K562 (cell line): Measurements from ENCODE around the gene ARHGAP9. TPM values are rescaled to one million over a fixed set of nuclear protein-coding genes. Genes with fewer than 3 reads are reported as not detected.

Experiments
- ATF7 ChIP-seq: fragments of 450-650 bp; IDR thresholded peaks from 2 replicates; pipeline ENCODE4 v1.7.1; 2014; ENCODE audit warnings: mild to moderate bottlenecking, moderate library complexity
- BCL6 ChIP-seq: fragments of 250-450 bp; sonication (Bioruptor Pico); IDR thresholded peaks from 2 replicates; pipeline ENCODE4 v1.4.0; 2020
- CC2D1A ChIP-seq: fragments of 450-650 bp; IDR thresholded peaks from 2 replicates; pipeline ENCODE4 v1.6.1; 2017; ENCODE audit warnings: mild to moderate bottlenecking
- CREM ChIP-seq: IDR thresholded peaks from 2 replicates; pipeline ENCODE4 v1.6.1; 2014; ENCODE audit warnings: antibody characterized with exemption, low read depth
- HMG20B ChIP-seq: fragments of 250-450 bp; sonication (Bioruptor Pico); IDR thresholded peaks from 2 replicates; pipeline ENCODE4 v1.5.0; 2021; ENCODE audit warnings: mild to moderate bottlenecking
- L3MBTL2 ChIP-seq: fragments of 450-650 bp; IDR thresholded peaks from 2 replicates; pipeline ENCODE4 v1.6.1; 2016; ENCODE audit warnings: mild to moderate bottlenecking, moderate library complexity
- SRF ChIP-seq, 2 experiments: fragments of 250-450, 450-650 bp in 1 of 2; sonication (Bioruptor Pico) in 1 of 2; sonication (generic) in 1 of 2; formaldehyde crosslinking; IDR thresholded peaks; 2 replicates each; pipeline versions ENCODE4 v1.5.0 to v1.5.1; 2020 to 2022; ENCODE audit warnings: mild to moderate bottlenecking in 1 of 2, missing genetic modification reagents in 1 of 2
- TCF7L2 ChIP-seq: fragments of 150-350 bp; IDR thresholded peaks from 2 replicates; pipeline ENCODE4 v1.6.1; 2016; ENCODE audit warnings: low read depth, mild to moderate bottlenecking, low read length, moderate library complexity
- ZNF239 ChIP-seq: fragments of 250-450 bp; sonication (Bioruptor Pico); IDR thresholded peaks from 2 replicates; pipeline ENCODE4 v1.4.0; 2020; ENCODE audit warnings: mild to moderate bottlenecking
- ZNF263 ChIP-seq: sonication (generic); formaldehyde crosslinking; IDR thresholded peaks from 2 replicates; pipeline ENCODE4 v1.8.0; 2022; ENCODE audit warnings: mild to moderate bottlenecking, missing genetic modification reagents, borderline replicate concordance
- ZNF586 ChIP-seq: fragments of 450-650 bp; formaldehyde crosslinking; conservative IDR thresholded peaks from 2 replicates; pipeline ENCODE4 v1.4.0; 2020; ENCODE audit warnings: mild to moderate bottlenecking, moderate library complexity
- polyA plus RNA-seq, 8 experiments: library from polyadenylated mRNA; depleted of rRNA in 4 of 8; stranded (reverse) in 5 of 8; unstranded in 3 of 8; fragments of >200 nt; fragmentation: Nextera tagmentation in 2 of 8; fragmentation: Illumina TruSeq in 1 of 8; extraction: Ambion mirVana in 2 of 8; extraction: Trizol in 1 of 8; gene quantifications; 2 replicates each; pipeline versions ENCODE4 v1.2.1 to v1.2.3, GENCODE V29; 2011 to 2014; ENCODE audit warnings: inconsistent platforms in 1 of 8, missing spikeins in 1 of 8
- total RNA-seq, 7 experiments: library from RNA; depleted of rRNA in 6 of 7; stranded (reverse); fragments of >200 nt in 6 of 7; fragmentation: Illumina TruSeq in 2 of 7; extraction: Trizol in 2 of 7; gene quantifications; 2 replicates each; pipeline versions ENCODE4 v1.2.1 to v1.2.3, GENCODE V29; 2011 to 2021; ENCODE audit warnings: low replicate concordance in 1 of 7
- TF ChIP-seq, protein P1 (sequence below): fragments of 450-650 bp; IDR thresholded peaks from 2 replicates; pipeline ENCODE4 v1.7.1; 2018; ENCODE audit warnings: mild to moderate bottlenecking, low read depth; ENCODE audit not compliant: partially characterized antibody
- TF ChIP-seq, protein P2 (sequence below): IDR thresholded peaks from 2 replicates; pipeline ENCODE4 v1.6.1; 2011; ENCODE audit warnings: borderline replicate concordance, low read depth, mild to moderate bottlenecking, moderate library complexity, low read length; ENCODE audit not compliant: insufficient read depth, poor library complexity, severe bottlenecking
- TF ChIP-seq, protein P3 (sequence below): fragments of 250-450 bp; sonication (Bioruptor Pico); IDR thresholded peaks from 2 replicates; pipeline ENCODE4 v1.4.0; 2020
- TF ChIP-seq, protein P4 (sequence below): sonication (generic); IDR thresholded peaks from 2 replicates; pipeline ENCODE4 v1.6.1; 2016

The ARHGAP9 gene
- total and polyA plus RNA-seq, 9 of the 15 experiments (the other 6 are each of a cell fraction or from before 2014, with no cell fraction given), result 1.5 to 10.2 (median 5.1) TPM

- TF ChIP-seq, protein P1, sequence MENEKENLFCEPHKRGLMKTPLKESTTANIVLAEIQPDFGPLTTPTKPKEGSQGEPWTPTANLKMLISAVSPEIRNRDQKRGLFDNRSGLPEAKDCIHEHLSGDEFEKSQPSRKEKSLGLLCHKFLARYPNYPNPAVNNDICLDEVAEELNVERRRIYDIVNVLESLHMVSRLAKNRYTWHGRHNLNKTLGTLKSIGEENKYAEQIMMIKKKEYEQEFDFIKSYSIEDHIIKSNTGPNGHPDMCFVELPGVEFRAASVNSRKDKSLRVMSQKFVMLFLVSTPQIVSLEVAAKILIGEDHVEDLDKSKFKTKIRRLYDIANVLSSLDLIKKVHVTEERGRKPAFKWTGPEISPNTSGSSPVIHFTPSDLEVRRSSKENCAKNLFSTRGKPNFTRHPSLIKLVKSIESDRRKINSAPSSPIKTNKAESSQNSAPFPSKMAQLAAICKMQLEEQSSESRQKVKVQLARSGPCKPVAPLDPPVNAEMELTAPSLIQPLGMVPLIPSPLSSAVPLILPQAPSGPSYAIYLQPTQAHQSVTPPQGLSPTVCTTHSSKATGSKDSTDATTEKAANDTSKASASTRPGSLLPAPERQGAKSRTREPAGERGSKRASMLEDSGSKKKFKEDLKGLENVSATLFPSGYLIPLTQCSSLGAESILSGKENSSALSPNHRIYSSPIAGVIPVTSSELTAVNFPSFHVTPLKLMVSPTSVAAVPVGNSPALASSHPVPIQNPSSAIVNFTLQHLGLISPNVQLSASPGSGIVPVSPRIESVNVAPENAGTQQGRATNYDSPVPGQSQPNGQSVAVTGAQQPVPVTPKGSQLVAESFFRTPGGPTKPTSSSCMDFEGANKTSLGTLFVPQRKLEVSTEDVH, result peak; percentile 61
- TF ChIP-seq ZNF586 (CRISPR knock-in tag), result no peak
- 0 out of 2 replicates have a peak, but pooled peaks have one; percentile 21 for TF ChIP-seq ZNF263 (CRISPR knock-in tag)
- peak; percentile 78 for TF ChIP-seq L3MBTL2
- TF ChIP-seq, protein P2, sequence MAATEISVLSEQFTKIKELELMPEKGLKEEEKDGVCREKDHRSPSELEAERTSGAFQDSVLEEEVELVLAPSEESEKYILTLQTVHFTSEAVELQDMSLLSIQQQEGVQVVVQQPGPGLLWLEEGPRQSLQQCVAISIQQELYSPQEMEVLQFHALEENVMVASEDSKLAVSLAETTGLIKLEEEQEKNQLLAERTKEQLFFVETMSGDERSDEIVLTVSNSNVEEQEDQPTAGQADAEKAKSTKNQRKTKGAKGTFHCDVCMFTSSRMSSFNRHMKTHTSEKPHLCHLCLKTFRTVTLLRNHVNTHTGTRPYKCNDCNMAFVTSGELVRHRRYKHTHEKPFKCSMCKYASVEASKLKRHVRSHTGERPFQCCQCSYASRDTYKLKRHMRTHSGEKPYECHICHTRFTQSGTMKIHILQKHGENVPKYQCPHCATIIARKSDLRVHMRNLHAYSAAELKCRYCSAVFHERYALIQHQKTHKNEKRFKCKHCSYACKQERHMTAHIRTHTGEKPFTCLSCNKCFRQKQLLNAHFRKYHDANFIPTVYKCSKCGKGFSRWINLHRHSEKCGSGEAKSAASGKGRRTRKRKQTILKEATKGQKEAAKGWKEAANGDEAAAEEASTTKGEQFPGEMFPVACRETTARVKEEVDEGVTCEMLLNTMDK, result peak; percentile 75
- TF ChIP-seq BCL6 (CRISPR knock-in tag), result no peak
- no peak for TF ChIP-seq TCF7L2
- peak; percentile 42; the same call in 1 of the 2 replicates for TF ChIP-seq ATF7
- peak; percentile 33; the same call in 1 of the 2 replicates for TF ChIP-seq ZNF239 (CRISPR knock-in tag)
- TF ChIP-seq SRF (CRISPR knock-in tag; IDR thresholded peaks at IDR 0.05), result peak in 1 of 2 experiments; percentile 56; a peak in 1 of 4 replicates
- TF ChIP-seq, protein P3, sequence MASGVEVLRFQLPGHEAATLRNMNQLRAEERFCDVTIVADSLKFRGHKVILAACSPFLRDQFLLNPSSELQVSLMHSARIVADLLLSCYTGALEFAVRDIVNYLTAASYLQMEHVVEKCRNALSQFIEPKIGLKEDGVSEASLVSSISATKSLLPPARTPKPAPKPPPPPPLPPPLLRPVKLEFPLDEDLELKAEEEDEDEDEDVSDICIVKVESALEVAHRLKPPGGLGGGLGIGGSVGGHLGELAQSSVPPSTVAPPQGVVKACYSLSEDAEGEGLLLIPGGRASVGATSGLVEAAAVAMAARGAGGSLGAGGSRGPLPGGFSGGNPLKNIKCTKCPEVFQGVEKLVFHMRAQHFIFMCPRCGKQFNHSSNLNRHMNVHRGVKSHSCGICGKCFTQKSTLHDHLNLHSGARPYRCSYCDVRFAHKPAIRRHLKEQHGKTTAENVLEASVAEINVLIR (CRISPR knock-in tag), result no peak
- TF ChIP-seq CC2D1A, result no peak
- TF ChIP-seq, protein P4, sequence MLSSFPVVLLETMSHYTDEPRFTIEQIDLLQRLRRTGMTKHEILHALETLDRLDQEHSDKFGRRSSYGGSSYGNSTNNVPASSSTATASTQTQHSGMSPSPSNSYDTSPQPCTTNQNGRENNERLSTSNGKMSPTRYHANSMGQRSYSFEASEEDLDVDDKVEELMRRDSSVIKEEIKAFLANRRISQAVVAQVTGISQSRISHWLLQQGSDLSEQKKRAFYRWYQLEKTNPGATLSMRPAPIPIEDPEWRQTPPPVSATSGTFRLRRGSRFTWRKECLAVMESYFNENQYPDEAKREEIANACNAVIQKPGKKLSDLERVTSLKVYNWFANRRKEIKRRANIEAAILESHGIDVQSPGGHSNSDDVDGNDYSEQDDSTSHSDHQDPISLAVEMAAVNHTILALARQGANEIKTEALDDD, result no peak
- no peak for TF ChIP-seq HMG20B (CRISPR knock-in tag)
- peak; percentile 60 for TF ChIP-seq CREM
Measured at GRCh38 chr12:57456145-57456700, 23.4 kb downstream of the ARHGAP9 start (continued).
